Body of pancreas (tissue), 4 donors: Measurements from ENCODE around the gene LURAP1L. TPM values are rescaled to one million over a fixed set of nuclear protein-coding genes. Genes with fewer than 3 reads are reported as not detected.
A peak's percentile ranks its signal among the peaks of the same experiment; 100 is the strongest.

Source experiments
- ATAC-seq: fragments of 150-250 bp; one replicate; pipeline ENCODE4 v1.9.1; 2016
- DNase-seq, 4 donors: peaks; one replicate each; pipeline ENCODE4 v3.0.0-alpha.2; 2019
- H3K27ac ChIP-seq, 4 donors: fragments of 200-600 bp; sonication (generic); 1 replicate in 3 of 4; 2 replicates in 1 of 4; pipeline versions ENCODE4 v1.5.1 to v1.6.1; 2016 to 2019; ENCODE audit warnings: mild to moderate bottlenecking in 1 of 4, mixed read lengths in 1 of 4, moderate library complexity in 1 of 4
- H3K27me3 ChIP-seq, 2 donors: fragments of 200-600 bp; sonication (generic); one replicate each; pipeline ENCODE4 v1.6.0; 2016; ENCODE audit warnings: mild to moderate bottlenecking in 1 of 2
- H3K36me3 ChIP-seq, 2 donors: fragments of 200-600 bp; sonication (generic); replicated peaks in 1 of 2; 2 replicates each; pipeline ENCODE4 v1.5.1; 2016; ENCODE audit warnings: low read depth in 2 of 2; ENCODE audit not compliant: insufficient read depth in 1 of 2
- H3K4me1 ChIP-seq: fragments of 200-600 bp; sonication (generic); one replicate; pipeline ENCODE4 v1.6.0; 2016
- H3K4me3 ChIP-seq, 2 donors: fragments of 200-600 bp; sonication (generic); 1 replicate in 1 of 2; 2 replicates in 1 of 2; pipeline ENCODE4 v1.5.1; 2016 to 2019
- H3K9me3 ChIP-seq, 3 donors: fragments of 200-600 bp; sonication (generic); 1 replicate in 2 of 3; 2 replicates in 1 of 3; pipeline ENCODE4 v1.5.1; 2016
- CTCF ChIP-seq, 7 experiments: fragments of 450-650 bp in 4 of 7; fragments of 200-600 bp in 3 of 7; sonication (generic) in 3 of 7; IDR thresholded peaks; one replicate each; pipeline ENCODE4 v1.5.1; 2016 to 2019; ENCODE audit warnings: antibody characterized with exemption in 7 of 7
- POLR2A ChIP-seq, 3 donors: fragments of 450-650 bp; IDR thresholded peaks; one replicate each; pipeline ENCODE4 v1.6.1; 2016; ENCODE audit warnings: antibody characterized with exemption in 3 of 3, mild to moderate bottlenecking in 2 of 3
- WGBS, 2 donors: methylation state at CpG; one replicate each; pipeline ENCODE4 v1.1.5; 2017; 5-methylcytosine and 5-hydroxymethylcytosine counted together
- intact Hi-C: fragments of 100-400 bp; cut with DNase I; formaldehyde crosslinking; loops from one replicate; pipeline ENCODE4 v1.15.1; 2023
- total RNA-seq, 2 donors: library from RNA; depleted of rRNA; stranded (reverse); fragments of >200 nt; gene quantifications; one replicate each; pipeline ENCODE4 v1.1.0, GENCODE V29; 2016

The LURAP1L gene
- total RNA-seq, 2 donors from 2014 or later: 12.2 to 20.2 TPM

- no peak overlapping the region for H3K4me3 ChIP-seq
- peaks cover 30% of the 10 kb centered on the region for H3K4me1 ChIP-seq
- no peak for TF ChIP-seq CTCF (IDR thresholded peaks at IDR 0.05)
- TF ChIP-seq POLR2A (IDR thresholded peaks at IDR 0.05): no peak
- no peaks in the 10 kb centered on the region for H3K36me3 ChIP-seq
- ATAC-seq (no peak), DNase-seq (no peak)
- H3K27me3 ChIP-seq: no peaks in the 10 kb centered on the region
- H3K9me3 ChIP-seq: no peaks in the 10 kb centered on the region
- H3K27ac ChIP-seq: no peak overlapping the region
- WGBS, 2 donors: 86 to 90% methylated on average over 2 of the region's 2 CpGs
- intact Hi-C loops: no loop called here
These were observed 47.3 kb downstream of the LURAP1L start for GRCh38 chr9:12822111-12822510.

GRCh38 chr9:12826924-12827565, 52.2 kb downstream of the LURAP1L start:
- TF ChIP-seq CTCF (IDR thresholded peaks at IDR 0.05) (no peak), POLR2A (IDR thresholded peaks at IDR 0.05) (no peak)
- H3K9me3 ChIP-seq: no peaks in the 10 kb centered on the region
- no peak overlapping the region for H3K4me3 ChIP-seq
- peaks cover 14% of the 10 kb centered on the region for H3K4me1 ChIP-seq
- H3K27ac ChIP-seq: peak overlapping the region in 3 of 4 donors; percentile 12 to 54 (median 52)
- WGBS, 2 donors: 34% methylated on average over 3 of the region's 3 CpGs
- no peaks in the 10 kb centered on the region for H3K27me3 ChIP-seq
- intact Hi-C loops: no loop called here
- ATAC-seq: peak; percentile 78
- DNase-seq: no peak
- no peaks in the 10 kb centered on the region for H3K36me3 ChIP-seq

- WGBS, 2 donors: 79 to 89% methylated on average over 1 of the region's 1 CpG
- no peak overlapping the region for H3K27ac ChIP-seq
- H3K9me3 ChIP-seq: no peaks in the 10 kb centered on the region
- intact Hi-C loops: no loop called here
- no peaks in the 10 kb centered on the region for H3K4me1 ChIP-seq
- TF ChIP-seq CTCF (IDR thresholded peaks at IDR 0.05): no peak
- TF ChIP-seq POLR2A (IDR thresholded peaks at IDR 0.05): no peak
- no peak for ATAC-seq
- no peak overlapping the region for H3K4me3 ChIP-seq
- no peaks in the 10 kb centered on the region for H3K27me3 ChIP-seq
- DNase-seq: no peak
- no peaks in the 10 kb centered on the region for H3K36me3 ChIP-seq
These were observed 58.9 kb downstream of the LURAP1L start for GRCh38 chr9:12833701-12834100.

GRCh38 chr9:12838546-12838945, 63.7 kb downstream of the LURAP1L start:
- no peaks in the 10 kb centered on the region for H3K9me3 ChIP-seq
- H3K27ac ChIP-seq: no peak overlapping the region
- intact Hi-C loops: no loop called here
- ATAC-seq (no peak), DNase-seq (no peak)
- no peak for TF ChIP-seq POLR2A (IDR thresholded peaks at IDR 0.05)
- TF ChIP-seq CTCF (IDR thresholded peaks at IDR 0.05): no peak
- H3K4me1 ChIP-seq: no peaks in the 10 kb centered on the region
- no peaks in the 10 kb centered on the region for H3K36me3 ChIP-seq
- H3K4me3 ChIP-seq: no peak overlapping the region
- H3K27me3 ChIP-seq: no peaks in the 10 kb centered on the region

GRCh38 chr9:12843735-12844134, 68.9 kb downstream of the LURAP1L start:
- WGBS, 2 donors: 85 to 92% methylated on average over 4 of the region's 4 CpGs
- H3K4me3 ChIP-seq: no peak overlapping the region
- H3K4me1 ChIP-seq: peaks cover 5% of the 10 kb centered on the region
- ATAC-seq (no peak), DNase-seq (no peak)
- no peaks in the 10 kb centered on the region for H3K36me3 ChIP-seq
- H3K9me3 ChIP-seq: no peaks in the 10 kb centered on the region
- no peaks in the 10 kb centered on the region for H3K27me3 ChIP-seq
- intact Hi-C loops: no loop called here
- TF ChIP-seq POLR2A (IDR thresholded peaks at IDR 0.05): no peak
- no peak for TF ChIP-seq CTCF (IDR thresholded peaks at IDR 0.05)
- no peak overlapping the region for H3K27ac ChIP-seq
